Activated CD4-positive, alpha-beta T cell treated with anti-CD3 and anti-CD28 coated beads for 24 hours (primary cell): Measurements from ENCODE around the gene NR5A1.

Experiments used
- DNase-seq, 2 donors: peaks; one replicate each; pipeline ENCODE4 v3.0.0-alpha.2; 2020; ENCODE audit warnings: low read depth in 2 of 2

NR5A1 gene

GRCh38 chr9:124498499-124499146 is 8.6 kb downstream of the NR5A1 start:
- no peak for DNase-seq

GRCh38 chr9:124498040-124498439 is 9.2 kb downstream of the NR5A1 start:
- no peak for DNase-seq

GRCh38 chr9:124497441-124497840 is 9.8 kb downstream of the NR5A1 start:
- DNase-seq, result no peak

- no peak for DNase-seq
These were observed 10.7 kb downstream of the NR5A1 start for GRCh38 chr9:124496463-124496862.

- DNase-seq, result no peak
These were observed 11.1 kb downstream of the NR5A1 start for GRCh38 chr9:124496075-124496449.

GRCh38 chr9:124495126-124496074 is 11.8 kb downstream of the NR5A1 start:
- no peak for DNase-seq

GRCh38 chr9:124493794-124494479 is 13.3 kb downstream of the NR5A1 start:
- no peak for DNase-seq

GRCh38 chr9:124493218-124493617 is 14.0 kb downstream of the NR5A1 start:
- DNase-seq, result no peak

GRCh38 chr9:124492818-124493217 is 14.4 kb downstream of the NR5A1 start:
- DNase-seq, result no peak

- no peak for DNase-seq
These were observed 15.9 kb downstream of the NR5A1 start for GRCh38 chr9:124491049-124491975.

GRCh38 chr9:124490004-124490403 is 17.2 kb downstream of the NR5A1 start:
- DNase-seq, result no peak

- no peak for DNase-seq
These were observed 18.0 kb downstream of the NR5A1 start for GRCh38 chr9:124489222-124489621.

GRCh38 chr9:124488641-124489210 is 18.5 kb downstream of the NR5A1 start:
- no peak for DNase-seq

- DNase-seq, result no peak
These were observed 19.7 kb downstream of the NR5A1 start for GRCh38 chr9:124487260-124488182.

GRCh38 chr9:124486778-124487259 is 20.4 kb downstream of the NR5A1 start:
- DNase-seq, result no peak

GRCh38 chr9:124485936-124486335 is 21.3 kb downstream of the NR5A1 start:
- no peak for DNase-seq

GRCh38 chr9:124485201-124485600 is 22.0 kb downstream of the NR5A1 start:
- no peak for DNase-seq

GRCh38 chr9:124483481-124483880 is 23.7 kb downstream of the NR5A1 start:
- no peak for DNase-seq

- no peak for DNase-seq
These were observed 24.7 kb downstream of the NR5A1 start for GRCh38 chr9:124482431-124483031.
